MM.1S (cell line): Measurements from ENCODE around the gene CCDC102A.

Source experiments
- DNase-seq: peaks from one replicate; pipeline ENCODE4 v3.0.0-alpha.2; 2015
- H2AFZ ChIP-seq: fragments of 300-600 bp; sonication (generic); 2 replicates; pipeline ENCODE4 v1.6.0; 2016; ENCODE audit warnings: antibody characterized with exemption, low read length
- H3F3A ChIP-seq: fragments of 300-600 bp; sonication (generic); 2 replicates; pipeline ENCODE4 v1.6.1; 2016; ENCODE audit warnings: mild to moderate bottlenecking, antibody characterized with exemption, low read length, moderate library complexity, mixed read lengths; ENCODE audit not compliant: insufficient read depth
- H3K27ac ChIP-seq: fragments of 300-600 bp; sonication (generic); 2 replicates; pipeline ENCODE4 v1.5.1; 2016; ENCODE audit warnings: mild to moderate bottlenecking, low read length
- H3K27me3 ChIP-seq: fragments of 300-600 bp; sonication (generic); replicated peaks from 2 replicates; pipeline ENCODE4 v1.6.0; 2016; ENCODE audit warnings: low read length; ENCODE audit not compliant: insufficient read depth
- H3K36me3 ChIP-seq: fragments of 300-600 bp; sonication (generic); replicated peaks from 2 replicates; pipeline ENCODE4 v1.6.1; 2016; ENCODE audit warnings: mild to moderate bottlenecking, low read length, mixed read lengths; ENCODE audit not compliant: insufficient read depth
- H3K4me1 ChIP-seq: fragments of 300-600 bp; sonication (generic); 2 replicates; pipeline ENCODE4 v1.6.1; 2016; ENCODE audit warnings: low read length, mixed read lengths
- H3K4me2 ChIP-seq: fragments of 300-600 bp; sonication (generic); 2 replicates; pipeline ENCODE4 v1.6.0; 2016; ENCODE audit warnings: low read depth, low read length
- H3K4me3 ChIP-seq: fragments of 300-600 bp; sonication (generic); 2 replicates; pipeline ENCODE4 v1.5.1; 2016; ENCODE audit warnings: low read length, mixed read lengths
- H3K79me2 ChIP-seq: fragments of 300-600 bp; sonication (generic); 2 replicates; pipeline ENCODE4 v1.6.1; 2016; ENCODE audit warnings: mixed run types, low read length, mixed read lengths
- H3K9ac ChIP-seq: fragments of 300-600 bp; sonication (generic); 2 replicates; pipeline ENCODE4 v1.6.1; 2016; ENCODE audit warnings: low read length, mixed read lengths
- H3K9me2 ChIP-seq: fragments of 300-600 bp; sonication (generic); replicated peaks from 2 replicates; pipeline ENCODE4 v1.6.1; 2016; ENCODE audit warnings: mild to moderate bottlenecking, low read length, mixed read lengths; ENCODE audit not compliant: insufficient read depth
- H3K9me3 ChIP-seq: fragments of 300-600 bp; sonication (generic); replicated peaks from 2 replicates; pipeline ENCODE4 v1.6.1; 2016; ENCODE audit warnings: mild to moderate bottlenecking, low read length, mixed read lengths; ENCODE audit not compliant: insufficient read depth
- H4K20me1 ChIP-seq: fragments of 300-600 bp; sonication (generic); 2 replicates; pipeline ENCODE4 v1.6.1; 2016; ENCODE audit warnings: mild to moderate bottlenecking, low read length, moderate library complexity, mixed read lengths; ENCODE audit not compliant: insufficient read depth
- CTCF ChIP-seq: fragments of 300-600 bp; sonication (generic); IDR thresholded peaks from 2 replicates; pipeline ENCODE4 v1.5.1; 2016; ENCODE audit warnings: antibody characterized with exemption, low read length, mixed read lengths
- EZH2 ChIP-seq: fragments of 300-600 bp; sonication (generic); optimal IDR thresholded peaks from 2 replicates; pipeline ENCODE3; 2017; ENCODE audit warnings: low read depth, mild to moderate bottlenecking, antibody characterized with exemption, low read length, mixed read lengths
- EZH2phosphoT487 ChIP-seq: fragments of 300-600 bp; sonication (generic); IDR thresholded peaks from 2 replicates; pipeline ENCODE4 v1.6.1; 2018; ENCODE audit warnings: antibody characterized with exemption, low read length

The CCDC102A gene

GRCh38 chr16:57534337-57534880 lies 2.0 kb downstream of the CCDC102A start:
- H3K9me2 ChIP-seq: no peaks in the 10 kb centered on the region
- H3K4me3 ChIP-seq: no peak overlapping the region
- no peak for TF ChIP-seq CTCF
- no peak for TF ChIP-seq EZH2phosphoT487
- no peak for TF ChIP-seq EZH2
- H2AFZ ChIP-seq: no peak overlapping the region
- peaks cover 27% of the 10 kb centered on the region for H3K79me2 ChIP-seq
- H3F3A ChIP-seq: peaks cover 25% of the 10 kb centered on the region
- peak overlapping the region; percentile 91; the same call in 1 of the 2 replicates for H3K4me2 ChIP-seq
- H3K9me3 ChIP-seq: no peaks in the 10 kb centered on the region
- no peaks in the 10 kb centered on the region for H3K36me3 ChIP-seq
- H3K4me1 ChIP-seq: peaks cover 29% of the 10 kb centered on the region
- no peaks in the 10 kb centered on the region for H4K20me1 ChIP-seq
- H3K27me3 ChIP-seq: no peaks in the 10 kb centered on the region
- no peak overlapping the region for H3K27ac ChIP-seq
- no peak for DNase-seq
- no peak overlapping the region for H3K9ac ChIP-seq

- no peak for DNase-seq
- Histone ChIP-seq H2AFZ (no peak overlapping the region), H3K4me2 (peak overlapping the region; percentile 14; the same call in 1 of the 2 replicates), H3K36me3 (no peaks in the 10 kb centered on the region), H3K27me3 (no peaks in the 10 kb centered on the region), H3F3A (peaks cover 18% of the 10 kb centered on the region), H3K27ac (no peak overlapping the region), H3K9me2 (no peaks in the 10 kb centered on the region), H3K9ac (no peak overlapping the region), H4K20me1 (no peaks in the 10 kb centered on the region), H3K79me2 (peaks cover 27% of the 10 kb centered on the region), H3K4me1 (peaks cover 25% of the 10 kb centered on the region), H3K9me3 (no peaks in the 10 kb centered on the region), H3K4me3 (no peak overlapping the region)
- no peak for TF ChIP-seq CTCF
- no peak for TF ChIP-seq EZH2phosphoT487
- TF ChIP-seq EZH2: no peak
Observed at GRCh38 chr16:57533431-57534336, 2.7 kb downstream of the CCDC102A start.

GRCh38 chr16:57532266-57532625 lies 4.1 kb downstream of the CCDC102A start:
- H3K79me2 ChIP-seq: peaks cover 27% of the 10 kb centered on the region
- H3K36me3 ChIP-seq: no peaks in the 10 kb centered on the region
- no peaks in the 10 kb centered on the region for H4K20me1 ChIP-seq
- DNase-seq: no peak
- peaks cover 6% of the 10 kb centered on the region for H3F3A ChIP-seq
- no peaks in the 10 kb centered on the region for H3K27me3 ChIP-seq
- no peak overlapping the region for H3K4me3 ChIP-seq
- H2AFZ ChIP-seq: no peak overlapping the region
- no peak overlapping the region for H3K27ac ChIP-seq
- no peak overlapping the region for H3K9ac ChIP-seq
- no peaks in the 10 kb centered on the region for H3K9me3 ChIP-seq
- no peak overlapping the region for H3K4me2 ChIP-seq
- peaks cover 10% of the 10 kb centered on the region for H3K4me1 ChIP-seq
- no peak for TF ChIP-seq EZH2phosphoT487
- TF ChIP-seq CTCF: no peak
- no peak for TF ChIP-seq EZH2
- H3K9me2 ChIP-seq: no peaks in the 10 kb centered on the region
